Measurements from ENCODE around the gene RAB1A. TPM values are rescaled to one million over a fixed set of nuclear protein-coding genes. Genes with fewer than 3 reads are reported as not detected.
A peak's percentile ranks its signal among the peaks of the same experiment; 100 is the strongest.

Gene RAB1A
- total and polyA plus RNA-seq, 9 of the 15 experiments (the other 6 are each of a cell fraction or from before 2014, with no cell fraction given), result 43.8 to 163 (median 67.7) TPM

DNA sequence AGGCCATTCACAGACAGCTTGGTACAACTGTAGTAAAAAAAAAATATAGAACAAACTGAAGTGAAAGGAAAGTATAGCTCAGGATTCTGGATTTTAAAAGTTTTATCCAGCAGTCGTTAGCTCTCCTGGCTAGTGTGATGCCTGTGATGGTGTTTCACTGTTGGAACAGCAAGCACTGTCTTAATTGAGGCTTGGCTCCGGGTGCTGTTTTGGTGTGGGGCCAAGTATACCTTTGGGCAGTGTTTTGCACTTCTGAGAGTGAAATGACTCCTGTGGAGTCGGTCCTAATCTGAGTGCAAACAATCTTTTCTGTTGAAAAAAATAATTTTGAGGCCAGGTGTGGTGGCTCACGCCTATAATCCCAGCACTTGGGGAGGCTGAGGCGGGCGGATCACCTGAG lies 28.7 kb upstream of the RAB1A start:
- Histone ChIP-seq H3K79me2 (ENCODE audit: control insufficient read depth, insufficient read depth, low read length) (no peaks in the 10 kb centered on the region), H3K36me3 (ENCODE audit: control insufficient read depth, insufficient read depth, low read length) (no peaks in the 10 kb centered on the region), H3K27ac (ENCODE audit: extremely low read depth, low read depth, low read length) (no peak overlapping the region), H2AFZ (ENCODE audit: low read depth, low read length) (0 out of 2 replicates have a peak overlapping the region, but pooled peaks have one; percentile 38), H3K27me3 (ENCODE audit: control insufficient read depth in 2 of 2, insufficient read depth in 2 of 2, low read length in 2 of 2) (no peaks in the 10 kb centered on the region), H3K4me2 (ENCODE audit: insufficient read depth, low read length) (no peak overlapping the region), H3K4me1 (replicated peaks in 1 of 2; ENCODE audit: control insufficient read depth in 2 of 2, insufficient read depth in 2 of 2, low read length in 2 of 2) (peaks cover 0 to 3% of the 10 kb centered on the region in 2 experiments; a peak in 1 of 5 replicates), H3K9me3 (replicated peaks; ENCODE audit: control insufficient read depth, insufficient read depth, low read depth, low read length) (no peaks in the 10 kb centered on the region), H3K9me1 (ENCODE audit: control insufficient read depth, insufficient read depth, low read length) (no peaks in the 10 kb centered on the region), H3K9ac (ENCODE audit: insufficient read depth in 1 of 2, low read depth in 2 of 2, low read length in 2 of 2) (no peak overlapping the region), H4K20me1 (replicated peaks; ENCODE audit: control insufficient read depth, insufficient read depth, low read length) (no peaks in the 10 kb centered on the region), H3K4me3 (no peak overlapping the region)
- in situ Hi-C loops (cut with MboI), result loop anchor here (25.0 kb wide), 1 partner anchor 246 kb away; no protein-coding TSS in a partner anchor
- FAIRE-seq (no peak), ATAC-seq (no peak), DNase-seq (ENCODE audit: extremely low read depth in 1 of 4, low spot score in 3 of 4) (no peak)
- ChIA-PET CTCF (ENCODE audit: low intra/inter-chr PET ratio) (no interaction called here), POLR2A (interaction anchor here (0.6 kb wide), 1 partner anchor 28 kb away, joined by 4 read pairs; no protein-coding TSS in a partner anchor)
- no TSS peak for BruUV-seq (replicated peaks)
- 59% methylated on average over 6 of the region's 6 CpGs for WGBS (ENCODE audit: insufficient coverage, low coverage, missing lambda C conversion rate)
- intact Hi-C loops (cut with micrococcal nuclease), result no loop called here
- TF ChIP-seq ZNF551 (CRISPR knock-in tag; IDR thresholded peaks at IDR 0.05) (no peak), STAT5A (IDR thresholded peaks at IDR 0.05; ENCODE audit: borderline replicate concordance, low read length) (no peak), RBM14 (IDR thresholded peaks at IDR 0.05; ENCODE audit: borderline replicate concordance, insufficient read depth, low read depth, low read length) (no peak), EHMT2 (IDR thresholded peaks at IDR 0.05) (no peak), ZFP30 (CRISPR knock-in tag; IDR thresholded peaks at IDR 0.05; ENCODE audit: borderline replicate concordance) (no peak), MCM3 (IDR thresholded peaks at IDR 0.05) (no peak), MED1 (CRISPR knock-in tag; IDR thresholded peaks at IDR 0.05; ENCODE audit: borderline replicate concordance) (no peak), YY1 (IDR thresholded peaks at IDR 0.05; ENCODE audit: borderline replicate concordance in 1 of 3, control insufficient read depth in 1 of 3, extremely low read depth in 1 of 3, insufficient read depth in 3 of 3, insufficient read length in 1 of 3, insufficient replicate concordance in 2 of 3, low read depth in 1 of 3, low read length in 2 of 3) (no peak), ZNF121 (CRISPR knock-in tag; conservative IDR thresholded peaks at IDR 0.05) (no peak), POLR2B (IDR thresholded peaks at IDR 0.05; ENCODE audit: low read depth, partially characterized antibody) (no peak), SP1 (CRISPR knock-in tag; IDR thresholded peaks at IDR 0.05) (no peak), ZNF23 (CRISPR knock-in tag; IDR thresholded peaks at IDR 0.05) (no peak), E4F1 (CRISPR knock-in tag; IDR thresholded peaks at IDR 0.05; ENCODE audit: borderline replicate concordance) (no peak), PTBP1 (IDR thresholded peaks at IDR 0.05; ENCODE audit: low read depth, low read length) (no peak)

Data from K562 (cell line).